Fibroblast of skin of left quadriceps (primary cell): ENCODE data around the gene GFAP.

Experiments
- DNase-seq, 2 experiments: peaks; one replicate each; pipeline ENCODE4 v3.0.0-alpha.2; 2013; ENCODE audit warnings: low read depth in 2 of 2

GFAP gene

GRCh38 chr17:44915862-44916780, 821 bp upstream of the GFAP start:
- no peak for DNase-seq

DNA sequence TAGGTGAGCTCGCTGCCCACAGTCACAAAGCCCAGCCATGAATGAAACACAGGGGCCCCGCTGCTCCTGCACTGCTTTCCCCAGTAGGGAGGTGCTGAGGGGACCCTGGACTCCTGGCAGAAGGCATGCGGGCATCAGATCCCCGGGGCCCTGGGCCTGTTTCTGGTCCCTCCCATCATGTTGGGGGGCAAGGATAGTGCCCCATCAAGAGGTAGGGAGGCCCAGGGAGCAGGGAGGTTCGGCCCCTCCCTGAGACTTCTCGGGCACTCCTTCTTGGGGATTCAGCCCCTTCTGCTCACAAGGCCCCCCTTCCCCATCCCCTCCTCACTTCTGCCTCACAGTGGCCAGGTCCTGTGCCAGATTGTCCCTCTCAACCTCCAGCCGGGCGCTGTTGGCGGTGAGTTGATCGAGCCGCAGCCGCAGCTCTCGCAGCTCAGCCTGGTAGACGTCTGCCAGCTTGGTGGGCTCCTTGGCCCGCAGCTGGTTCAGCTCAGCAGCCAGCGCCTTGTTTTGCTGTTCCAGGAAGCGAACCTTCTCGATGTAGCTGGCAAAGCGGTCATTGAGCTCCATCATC, 515 bp downstream of the GFAP start:
- DNase-seq = no peak

- no peak for DNase-seq
Observed at GRCh38 chr17:44914148-44914547, 1.2 kb downstream of the GFAP start.

DNA sequence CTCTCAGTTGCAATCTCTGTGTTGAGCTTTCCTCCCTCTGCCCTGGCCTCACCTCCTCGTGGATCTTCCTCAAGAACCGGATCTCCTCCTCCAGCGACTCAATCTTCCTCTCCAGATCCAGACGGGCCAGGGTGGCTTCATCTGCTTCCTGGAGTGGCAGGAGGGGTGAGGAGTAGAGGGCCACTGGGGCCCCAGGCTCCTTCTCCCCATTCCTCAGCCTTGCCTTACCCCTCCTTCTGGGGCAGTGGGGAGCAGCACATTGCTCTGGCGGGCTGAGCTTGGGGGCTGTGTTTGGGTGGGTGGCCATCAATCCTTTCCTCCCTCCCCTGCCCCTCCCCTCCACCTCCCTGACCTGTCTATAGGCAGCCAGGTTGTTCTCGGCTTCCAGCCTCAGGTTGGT, 1.6 kb downstream of the GFAP start:
- DNase-seq = no peak

DNA sequence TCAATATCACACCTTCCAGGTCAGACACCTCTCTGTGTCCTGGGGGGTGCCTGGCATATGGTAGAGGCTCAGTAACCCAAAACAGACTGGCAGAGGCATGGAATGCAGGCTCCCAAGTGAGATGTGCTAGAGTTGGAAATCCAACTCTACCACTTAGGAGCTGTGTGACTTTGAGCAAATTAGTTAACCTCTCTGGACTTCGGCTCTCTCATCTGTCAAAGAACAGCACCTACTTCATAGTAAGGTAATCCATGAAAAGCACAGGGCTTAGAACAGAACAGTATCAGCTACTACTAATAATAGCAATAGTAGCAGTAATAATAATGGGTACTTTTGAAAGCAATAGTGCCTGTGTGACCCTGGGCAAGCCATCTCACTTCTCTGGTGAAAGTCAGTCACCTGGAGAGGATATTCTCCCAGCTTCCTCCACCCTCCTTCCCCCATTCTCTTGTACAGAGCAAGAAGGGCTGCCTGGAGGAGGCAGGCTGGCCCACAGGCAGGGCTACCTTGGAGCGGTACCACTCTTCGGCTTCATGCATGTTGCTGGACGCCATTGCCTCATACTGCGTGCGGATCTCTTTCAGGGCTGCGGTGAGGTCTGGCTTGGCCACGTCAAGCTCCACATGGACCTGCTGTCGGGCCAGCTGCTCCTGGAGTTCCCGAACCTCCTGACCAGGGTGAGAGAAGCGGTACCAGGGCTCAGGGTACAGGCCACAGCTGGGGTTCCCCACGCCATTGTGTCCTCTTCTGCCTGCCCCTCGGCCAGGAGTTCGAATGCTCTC, 2.3 kb downstream of the GFAP start:
- no peak for DNase-seq

- DNase-seq = no peak
Observed at GRCh38 chr17:44911133-44912001, 3.9 kb downstream of the GFAP start.

DNA sequence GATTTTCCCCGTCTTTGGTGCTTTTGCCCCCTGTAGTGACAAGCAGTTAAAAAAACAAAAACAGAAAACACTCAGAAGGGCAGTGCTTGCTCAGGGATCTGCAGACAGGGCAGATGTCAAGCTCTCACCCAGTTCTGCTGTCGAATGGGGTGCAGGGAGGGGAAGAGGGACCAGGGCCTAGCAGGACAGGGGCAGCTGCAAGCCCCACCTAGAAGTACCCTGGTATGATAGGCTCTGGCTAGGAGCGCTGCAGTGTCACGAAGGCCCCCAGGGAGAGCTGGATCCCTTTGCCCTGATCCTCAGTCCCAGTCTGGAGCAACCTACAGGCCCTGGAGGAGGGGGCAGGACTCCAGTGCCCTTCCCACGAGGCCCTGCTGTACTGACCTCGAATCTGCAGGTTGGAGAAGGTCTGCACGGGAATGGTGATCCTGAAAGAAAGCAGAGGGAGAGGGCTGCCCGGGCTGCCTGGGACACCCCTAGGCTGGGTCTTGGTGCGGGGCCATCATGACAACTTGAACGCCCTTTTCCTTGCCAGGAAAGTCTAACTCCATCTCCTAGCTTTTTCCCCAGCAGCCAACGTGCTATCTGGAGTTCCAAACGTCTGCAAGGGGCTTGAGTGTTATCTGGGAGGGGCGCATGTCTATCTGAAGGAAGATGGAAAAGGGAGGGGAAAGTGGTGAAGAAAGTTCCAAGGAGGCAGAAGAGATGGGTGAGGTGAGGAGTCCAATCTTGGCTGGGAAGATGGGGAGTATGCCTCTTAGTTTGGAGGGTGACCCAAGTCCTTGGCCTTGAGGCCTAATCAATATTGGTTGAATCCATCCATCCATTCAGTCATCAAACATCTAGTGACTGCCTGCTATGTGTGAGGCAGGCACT, 4.8 kb downstream of the GFAP start:
- DNase-seq = no peak

- peak; percentile 53 to 63 for DNase-seq
Observed at GRCh38 chr17:44909681-44910144, 5.6 kb downstream of the GFAP start.

DNA sequence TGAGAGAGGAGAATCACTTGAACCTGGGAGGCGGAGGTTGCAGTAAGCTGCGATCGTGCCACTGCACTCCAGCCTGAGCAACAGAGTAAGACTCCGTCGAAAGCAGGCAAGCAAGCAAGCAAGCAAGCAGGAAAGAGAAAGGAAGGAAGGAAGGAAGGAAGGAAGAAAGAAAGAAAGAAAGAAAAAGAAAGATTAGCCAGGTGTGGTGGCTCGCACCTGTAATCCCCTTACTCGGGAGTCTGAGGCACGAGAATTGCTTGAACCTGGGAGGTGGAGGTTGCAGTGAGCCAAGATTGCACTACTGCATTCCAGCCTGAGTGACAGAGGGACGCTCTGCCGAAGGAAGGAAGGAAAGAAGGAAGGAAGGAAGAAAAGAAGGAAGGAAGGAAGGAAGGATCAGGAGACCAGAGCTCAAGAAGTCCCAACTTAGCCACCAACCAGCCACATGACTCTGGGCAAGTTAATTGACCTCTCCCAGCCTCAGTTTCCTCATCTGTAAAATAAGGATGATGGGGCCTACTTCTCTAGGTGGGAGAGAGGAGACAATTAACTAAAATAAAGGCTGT, 6.5 kb downstream of the GFAP start:
- no peak for DNase-seq

DNA sequence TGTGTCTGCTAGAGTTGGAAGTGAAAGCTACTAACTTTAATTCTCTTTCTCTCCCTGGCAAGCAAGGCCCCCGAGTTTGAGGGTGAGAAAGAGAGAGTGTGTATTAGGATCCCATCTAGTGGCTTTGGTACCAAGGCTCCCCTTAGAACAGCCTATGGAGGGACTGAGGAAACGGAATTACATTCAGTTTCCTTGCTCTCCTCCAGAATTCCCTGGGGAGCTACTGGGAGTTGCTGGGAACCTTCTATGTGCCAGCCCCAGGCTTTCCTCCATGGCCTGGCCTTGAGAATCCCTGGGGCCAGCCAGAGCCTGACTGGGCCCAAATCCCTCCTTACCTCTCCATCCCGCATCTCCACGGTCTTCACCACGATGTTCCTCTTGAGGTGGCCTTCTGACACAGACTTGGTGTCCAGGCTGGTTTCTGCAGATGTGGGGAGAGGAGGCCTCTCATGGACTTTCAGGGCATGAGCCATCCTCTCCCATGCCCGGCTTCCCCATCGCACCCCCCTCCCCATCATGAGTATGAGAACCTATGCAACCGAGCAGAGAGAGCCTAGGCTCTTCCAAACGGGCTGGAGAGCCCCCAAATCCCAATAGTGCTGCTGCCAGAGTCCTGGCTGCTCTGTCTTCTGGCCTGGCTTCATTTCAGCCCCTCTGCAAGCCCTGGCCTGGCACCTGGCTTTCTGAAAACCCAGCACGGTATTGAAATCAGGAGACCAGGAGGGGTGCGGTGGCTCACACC, 7.4 kb downstream of the GFAP start:
- no peak for DNase-seq

GRCh38 chr17:44906763-44907728, 8.3 kb downstream of the GFAP start:
- DNase-seq = no peak

DNA sequence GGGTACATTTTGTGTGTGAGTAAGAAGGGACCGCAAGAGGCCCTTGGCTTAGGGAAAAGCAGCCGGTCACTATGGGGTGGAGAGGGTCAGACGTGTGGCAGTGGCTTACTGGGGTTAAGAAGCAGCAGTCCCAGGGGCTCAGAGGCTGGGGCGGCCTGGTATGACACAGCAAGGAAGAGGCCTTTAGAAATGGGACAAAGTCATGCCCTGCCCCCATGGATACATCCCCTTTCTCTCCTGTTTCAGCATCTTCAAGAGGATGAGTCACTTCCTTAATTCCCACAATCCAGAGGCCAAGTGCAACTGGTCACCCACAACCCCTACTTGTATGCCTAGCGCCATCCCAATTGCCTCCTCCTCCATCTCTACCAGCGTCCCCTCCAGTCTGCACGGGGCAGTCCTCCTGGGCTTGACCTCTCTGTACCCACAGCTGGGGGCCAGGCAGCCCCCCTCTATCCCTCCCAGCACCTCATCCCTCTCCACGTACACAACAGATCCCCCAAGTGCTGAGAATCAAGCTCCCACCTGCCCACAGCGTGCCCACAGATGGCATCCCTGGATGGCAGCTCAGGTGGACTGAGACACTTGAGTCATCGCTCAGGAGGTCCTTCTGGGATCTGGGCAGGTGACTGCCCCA, 9.2 kb downstream of the GFAP start:
- DNase-seq = peak; percentile 76 to 81

GRCh38 chr17:44905006-44906000, 10.0 kb downstream of the GFAP start:
- DNase-seq = no peak

DNA sequence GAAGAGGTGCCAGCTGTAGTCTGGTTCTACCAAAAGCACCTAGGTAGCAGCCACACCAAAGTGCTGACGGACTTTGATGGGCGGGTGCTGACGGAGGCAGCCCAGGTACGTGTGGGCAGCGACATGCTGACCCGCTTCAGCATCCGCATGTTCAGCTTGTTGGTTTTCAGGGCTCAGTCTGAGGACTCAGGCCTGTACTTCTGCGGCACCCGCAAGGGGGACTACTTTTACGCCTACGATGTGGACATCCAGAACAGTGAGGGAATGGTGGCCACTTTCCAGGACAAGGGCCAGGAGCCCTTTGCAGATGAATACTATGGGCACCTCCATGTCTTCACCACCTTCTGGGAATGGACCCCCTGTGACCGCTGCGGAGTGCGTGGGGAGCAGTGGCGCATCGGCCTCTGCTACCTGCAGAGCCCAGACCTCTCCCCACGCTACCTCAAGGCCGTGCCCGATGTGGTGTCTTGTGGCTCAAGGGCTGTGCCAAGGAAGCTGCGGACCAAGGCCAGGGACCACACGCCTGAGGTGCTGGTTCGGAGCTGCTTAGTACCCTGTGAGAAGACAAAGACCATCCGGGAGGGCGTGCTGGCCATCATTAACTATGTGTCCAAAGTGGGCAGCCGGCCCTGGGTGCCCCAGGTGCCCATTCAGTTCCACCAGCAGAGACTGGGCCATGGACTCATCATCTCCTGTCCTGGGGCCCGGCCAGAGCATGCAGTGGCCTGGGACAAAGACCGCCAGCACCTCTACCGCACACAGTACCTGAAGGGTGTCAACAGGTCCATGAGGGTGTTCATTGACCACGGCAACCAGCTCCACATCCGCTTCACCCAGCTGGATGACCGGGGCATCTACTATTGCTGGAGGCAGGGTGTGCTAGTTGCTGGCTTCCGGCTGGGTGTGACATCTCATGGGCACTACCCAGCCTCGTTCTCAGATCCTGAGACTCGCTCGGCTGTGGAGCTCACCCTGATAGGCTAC, 11.0 kb downstream of the GFAP start:
- no peak for DNase-seq

DNA sequence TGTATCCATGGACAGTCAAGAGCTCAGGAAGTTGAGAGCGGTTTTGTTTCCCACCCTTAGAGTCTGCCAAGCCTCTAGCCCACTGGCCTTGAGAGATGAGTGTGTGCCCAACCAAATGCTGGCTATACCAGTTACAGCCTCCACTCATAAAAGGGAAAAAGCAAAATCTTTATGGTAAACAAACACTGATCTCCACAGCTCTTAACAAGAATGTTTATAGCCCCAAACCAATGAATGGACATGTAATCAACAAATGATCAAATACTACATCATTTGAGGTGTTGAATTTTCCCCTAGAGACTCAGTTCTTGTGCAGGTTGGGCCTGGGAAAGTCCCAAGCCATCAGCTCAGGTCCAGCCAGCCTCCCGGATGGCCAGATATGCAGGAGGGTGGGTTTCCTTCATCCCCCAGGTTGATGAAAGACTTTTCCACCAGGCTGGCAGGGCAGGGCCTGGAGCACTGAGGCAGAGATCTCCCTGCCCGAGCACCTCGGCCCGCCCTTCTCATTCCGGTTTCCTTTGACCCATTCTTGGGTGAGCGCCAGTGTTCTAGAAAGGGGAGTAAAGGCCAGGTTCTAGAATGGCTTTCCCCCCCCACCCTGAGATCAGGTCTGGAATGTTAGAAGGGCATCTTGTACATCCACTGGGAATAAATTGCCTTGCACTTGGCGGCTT, 12.2 kb downstream of the GFAP start:
- no peak for DNase-seq
